IPS-NIHi11 (cell line): ENCODE results near the gene CDKN1B.

ENCODE experiments used
- DNase-seq: peaks from one replicate; pipeline ENCODE4 v3.0.0; 2012; ENCODE audit warnings: mixed read lengths, low spot score

Gene CDKN1B

GRCh38 chr12:12759234-12759915 lies 42.2 kb downstream of the CDKN1B start:
- no peak for DNase-seq

GRCh38 chr12:12764824-12765223 lies 47.7 kb downstream of the CDKN1B start:
- DNase-seq, result no peak

- no peak for DNase-seq
Observed at GRCh38 chr12:12770262-12770661, 53.1 kb downstream of the CDKN1B start.
